WTC11 (cell line): ENCODE measurements around the gene CPT2. TPM values are rescaled to one million over a fixed set of nuclear protein-coding genes. Genes with fewer than 3 reads are reported as not detected.

Experiments
- ATAC-seq: fragments of 200-7000 bp; cut with Tn5 transposase; 2 replicates; pipeline ENCODE4 v1.10.0; 2021; ENCODE audit warnings: mild to moderate bottlenecking, moderate library complexity
- CTCF ChIA-PET: fragments of 300-600 bp; sonication (Branson Sonifier 250); formaldehyde crosslinking; loops from one replicate; lab custom pipeline; 2021; ENCODE audit warnings: antibody characterized with exemption; lab: Charles Lee
- POLR2A ChIA-PET: fragments of 350-600 bp; sonication (Branson Sonifier 250); formaldehyde crosslinking; loops from one replicate; lab custom pipeline; 2021; ENCODE audit warnings: antibody characterized with exemption; lab: Charles Lee
- DNase-seq: peaks from one replicate; pipeline ENCODE4 v3.0.0; 2021; ENCODE audit warnings: low spot score
- H3K27ac Mint-ChIP-seq: 2 replicates; pipeline ENCODE4 v1.8.0; 2021; ENCODE audit warnings: mixed read lengths
- H3K27me3 Mint-ChIP-seq: 2 replicates; pipeline ENCODE4 v1.8.0; 2021; ENCODE audit warnings: low read depth, mild to moderate bottlenecking, moderate library complexity, mixed read lengths
- H3K36me3 Mint-ChIP-seq: 2 replicates; pipeline ENCODE4 v1.8.0; 2021; ENCODE audit warnings: mixed read lengths
- H3K4me1 Mint-ChIP-seq: 2 replicates; pipeline ENCODE4 v1.8.0; 2022; ENCODE audit warnings: mixed read lengths
- H3K4me3 Mint-ChIP-seq: 2 replicates; pipeline ENCODE4 v1.8.0; 2021; ENCODE audit warnings: mild to moderate bottlenecking, moderate library complexity, mixed read lengths
- H3K9me3 Mint-ChIP-seq: 2 replicates; pipeline ENCODE4 v1.8.0; 2021; ENCODE audit warnings: mixed read lengths
- AFF4 ChIP-seq: sonication (generic); formaldehyde crosslinking; IDR thresholded peaks from 2 replicates; pipeline ENCODE4 v1.8.1; 2023; ENCODE audit warnings: mild to moderate bottlenecking, missing genetic modification reagents, borderline replicate concordance
- ATF1 ChIP-seq: sonication (generic); formaldehyde crosslinking; IDR thresholded peaks from 2 replicates; pipeline ENCODE4 v1.8.1; 2023; ENCODE audit warnings: mild to moderate bottlenecking, moderate library complexity, missing genetic modification reagents
- ATF6 ChIP-seq: sonication (generic); formaldehyde crosslinking; IDR thresholded peaks from 2 replicates; pipeline ENCODE4 v1.8.1; 2023; ENCODE audit warnings: mild to moderate bottlenecking, missing genetic modification reagents
- CDX4 ChIP-seq: fragments of 250-450 bp; sonication (Bioruptor Pico); IDR thresholded peaks from 2 replicates; pipeline ENCODE4 v1.9.0; 2021; ENCODE audit warnings: moderate library complexity, mild to moderate bottlenecking, inconsistent platforms, borderline replicate concordance
- CREB1 ChIP-seq: sonication (generic); formaldehyde crosslinking; IDR thresholded peaks from 2 replicates; pipeline ENCODE4 v1.8.0; 2023; ENCODE audit warnings: mild to moderate bottlenecking, missing genetic modification reagents
- E2F1 ChIP-seq: sonication (generic); formaldehyde crosslinking; IDR thresholded peaks from 2 replicates; pipeline ENCODE4 v1.8.0; 2022; ENCODE audit warnings: mild to moderate bottlenecking, missing genetic modification reagents
- FOXJ3 ChIP-seq: sonication (generic); formaldehyde crosslinking; IDR thresholded peaks from 2 replicates; pipeline ENCODE4 v1.9.0; 2021; ENCODE audit warnings: missing genetic modification reagents, mild to moderate bottlenecking, borderline replicate concordance
- GABPB1 ChIP-seq: sonication (generic); formaldehyde crosslinking; IDR thresholded peaks from 2 replicates; pipeline ENCODE4 v1.8.1; 2023; ENCODE audit warnings: mild to moderate bottlenecking, missing genetic modification reagents
- HMGA2 ChIP-seq: fragments of 250-450 bp; sonication (Bioruptor Pico); IDR thresholded peaks from 2 replicates; pipeline ENCODE4 v1.4.0; 2021; ENCODE audit warnings: mild to moderate bottlenecking, moderate library complexity
- IRF1 ChIP-seq: sonication (generic); formaldehyde crosslinking; IDR thresholded peaks from 2 replicates; pipeline ENCODE4 v1.8.0; 2023; ENCODE audit warnings: missing genetic modification reagents
- JUN ChIP-seq: sonication (generic); formaldehyde crosslinking; IDR thresholded peaks from 2 replicates; pipeline ENCODE4 v1.8.0; 2023; ENCODE audit warnings: mild to moderate bottlenecking, missing genetic modification reagents
- NFYB ChIP-seq: sonication (generic); formaldehyde crosslinking; conservative IDR thresholded peaks from 2 replicates; pipeline ENCODE4 v1.8.0; 2022; ENCODE audit warnings: low read depth, missing genetic modification reagents
- NR3C1 ChIP-seq: sonication (generic); formaldehyde crosslinking; conservative IDR thresholded peaks from 2 replicates; pipeline ENCODE4 v1.8.1; 2023; ENCODE audit warnings: low read depth, mild to moderate bottlenecking, missing genetic modification reagents
- PRRX2 ChIP-seq: fragments of 250-450 bp; sonication (Bioruptor Pico); IDR thresholded peaks from 2 replicates; pipeline ENCODE4 v1.8.0; 2021; ENCODE audit warnings: mild to moderate bottlenecking
- SMAD4 ChIP-seq: sonication (generic); formaldehyde crosslinking; IDR thresholded peaks from 2 replicates; pipeline ENCODE4 v1.8.0; 2022; ENCODE audit warnings: mild to moderate bottlenecking, missing genetic modification reagents
- SOX15 ChIP-seq: fragments of 250-450 bp; sonication (Bioruptor Pico); IDR thresholded peaks from 2 replicates; pipeline ENCODE4 v1.9.0; 2021; ENCODE audit warnings: mild to moderate bottlenecking
- TEAD1 ChIP-seq: sonication (generic); formaldehyde crosslinking; IDR thresholded peaks from 2 replicates; pipeline ENCODE4 v1.8.0; 2022; ENCODE audit warnings: mild to moderate bottlenecking, missing genetic modification reagents
- TP53 ChIP-seq: sonication (generic); formaldehyde crosslinking; IDR thresholded peaks from 2 replicates; pipeline ENCODE4 v1.8.1; 2023; ENCODE audit warnings: mild to moderate bottlenecking, missing genetic modification reagents
- ZBTB21 ChIP-seq: sonication (generic); formaldehyde crosslinking; IDR thresholded peaks from 2 replicates; pipeline ENCODE4 v1.8.1; 2023; ENCODE audit warnings: mild to moderate bottlenecking, missing genetic modification reagents, borderline replicate concordance
- ZNF219 ChIP-seq: sonication (generic); formaldehyde crosslinking; IDR thresholded peaks from 2 replicates; pipeline ENCODE4 v1.8.0; 2023; ENCODE audit warnings: missing genetic modification reagents, mild to moderate bottlenecking, borderline replicate concordance
- ZNF281 ChIP-seq: sonication (generic); formaldehyde crosslinking; IDR thresholded peaks from 2 replicates; pipeline ENCODE4 v1.8.0; 2023; ENCODE audit warnings: mild to moderate bottlenecking, missing genetic modification reagents
- ZNF416 ChIP-seq: fragments of 250-450 bp; sonication (Bioruptor Pico); IDR thresholded peaks from 2 replicates; pipeline ENCODE4 v1.9.0; 2021; ENCODE audit warnings: mild to moderate bottlenecking, inconsistent platforms
- ZSCAN18 ChIP-seq: fragments of 250-450 bp; sonication (Bioruptor Pico); IDR thresholded peaks from 2 replicates; pipeline ENCODE4 v2.1.2; 2022; ENCODE audit warnings: mild to moderate bottlenecking, moderate library complexity
- total RNA-seq: library from RNA; stranded (reverse); gene quantifications from 3 replicates; pipeline ENCODE4 v1.2.3, GENCODE V29; 2021

Gene CPT2
- total RNA-seq, 1 experiment from 2014 or later = 33.7 TPM

GRCh38 chr1:53238197-53239155, 41.9 kb downstream of the CPT2 start, which contains the start of gene MAGOH (continued):
- no peak for TF ChIP-seq CDX4
- no peak for TF ChIP-seq ZSCAN18 (CRISPR knock-in tag)
- no peak for TF ChIP-seq ZNF416 (CRISPR knock-in tag)
- TF ChIP-seq CREB1 (CRISPR knock-in tag) = peak; percentile 94
- peak; percentile 4; the same call in 1 of the 2 replicates for TF ChIP-seq ZBTB21
- TF ChIP-seq IRF1 (CRISPR knock-in tag) = no peak
- TF ChIP-seq SOX15 (CRISPR knock-in tag) = no peak
- no peak for TF ChIP-seq SMAD4 (CRISPR knock-in tag)
- no peak for TF ChIP-seq AFF4 (CRISPR knock-in tag)
- TF ChIP-seq TP53 (CRISPR knock-in tag) = no peak
- no peak for TF ChIP-seq NFYB (CRISPR knock-in tag)
- peak; percentile 71; the same call in 1 of the 2 replicates for TF ChIP-seq ATF1 (CRISPR knock-in tag)
- TF ChIP-seq TEAD1 (CRISPR knock-in tag) = peak; percentile 12; the same call in 1 of the 2 replicates
- no peak for TF ChIP-seq FOXJ3 (CRISPR knock-in tag)
- no peak for TF ChIP-seq PRRX2 (CRISPR knock-in tag)
- TF ChIP-seq HMGA2 (CRISPR knock-in tag) = no peak

- no peak overlapping the region; the same call in 1 of the 2 replicates for H3K27ac Mint-ChIP-seq
- DNase-seq = no peak
- H3K4me1 Mint-ChIP-seq = peaks cover 10% of the 10 kb centered on the region
- H3K4me3 Mint-ChIP-seq = no peak overlapping the region
- ChIA-PET POLR2A (no interaction called here), CTCF (no interaction called here)
- H3K9me3 Mint-ChIP-seq = no peaks in the 10 kb centered on the region
- peaks cover 7% of the 10 kb centered on the region for H3K27me3 Mint-ChIP-seq
- H3K36me3 Mint-ChIP-seq = peaks cover 14% of the 10 kb centered on the region
- ATAC-seq = no peak
- TF ChIP-seq NR3C1 (CRISPR knock-in tag) (no peak), GABPB1 (no peak), FOXJ3 (CRISPR knock-in tag) (no peak), JUN (no peak), ZNF219 (CRISPR knock-in tag) (no peak), ZNF281 (CRISPR knock-in tag) (no peak), ATF6 (no peak), E2F1 (no peak)
Measured at GRCh38 chr1:53241828-53242227, 45.2 kb downstream of the CPT2 start.
